ENCODE results near the gene NEBL.

Gene NEBL

DNA sequence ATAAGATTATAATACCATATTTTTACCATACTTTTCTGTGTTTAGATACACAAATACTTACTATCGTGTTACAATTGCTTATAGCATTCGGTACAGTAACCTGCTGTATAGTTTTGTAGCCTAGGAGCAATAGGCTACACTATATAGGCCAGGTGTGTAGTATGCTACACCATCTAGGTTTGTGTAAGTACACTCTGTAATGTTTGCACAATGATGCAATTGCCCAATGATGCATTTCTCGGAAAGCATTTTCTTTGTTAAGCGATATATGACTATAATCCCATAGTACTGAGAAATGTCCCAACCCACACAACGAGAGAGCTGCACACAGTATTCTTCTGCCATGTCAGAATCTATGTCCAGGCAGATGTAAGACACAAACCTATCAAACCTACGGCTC lies 160.0 kb downstream of the NEBL start:
- Histone ChIP-seq H3K27ac (ENCODE audit: low read depth, low read length) (no peak overlapping the region), H3K9me3 (ENCODE audit: low read length) (no peaks in the 10 kb centered on the region), H3K36me3 (ENCODE audit: insufficient read depth, low read length) (no peaks in the 10 kb centered on the region), H3K4me3 (ENCODE audit: low read depth in 1 of 2, low read length in 2 of 2) (no peak overlapping the region), H3K9ac (ENCODE audit: low read length) (no peak overlapping the region), H3K27me3 (ENCODE audit: control insufficient read depth in 1 of 2, insufficient read depth in 2 of 2, low read length in 2 of 2) (no peaks in the 10 kb centered on the region), H3K4me1 (ENCODE audit: insufficient read depth, low read length) (no peaks in the 10 kb centered on the region)

Data from muscle layer of colon (tissue), 2 donors.